Neural cell (in vitro differentiated cells): Measurements from ENCODE around the gene UBASH3B. TPM values are rescaled to one million over a fixed set of nuclear protein-coding genes. Genes with fewer than 3 reads are reported as not detected.

Experiments
- H2AFZ ChIP-seq: fragments of 200-600, 300-800 bp; sonication (generic), shearing (Covaris generic); 2 replicates; pipeline ENCODE4 v1.6.0; 2014; ENCODE audit warnings: low read depth, mild to moderate bottlenecking, antibody characterized with exemption, low read length, moderate library complexity
- H3F3A ChIP-seq: fragments of 200-600 bp; shearing (Covaris generic); 2 replicates; pipeline ENCODE4 v1.6.1; 2016; ENCODE audit warnings: mild to moderate bottlenecking, moderate library complexity, mixed read lengths, antibody characterized with exemption, low read length; ENCODE audit not compliant: insufficient read depth, poor library complexity, severe bottlenecking
- H3K27ac ChIP-seq: fragments of 200-600, 300-800 bp; sonication (generic), shearing (Covaris generic); 2 replicates; pipeline ENCODE4 v1.5.1; 2014; ENCODE audit warnings: mild to moderate bottlenecking, low read length, moderate library complexity
- H3K27me3 ChIP-seq: fragments of 300-800, 200-600 bp; sonication (generic), shearing (Covaris generic); 2 replicates; pipeline ENCODE4 v1.6.0; 2014; ENCODE audit warnings: mild to moderate bottlenecking, low read depth, low read length, moderate library complexity; ENCODE audit not compliant: insufficient read depth
- H3K36me3 ChIP-seq: fragments of 300-800, 200-600 bp; sonication (generic), shearing (Covaris generic); 2 replicates; pipeline ENCODE4 v1.5.1; 2014; ENCODE audit warnings: mild to moderate bottlenecking, antibody characterized with exemption, low read length, moderate library complexity; ENCODE audit not compliant: insufficient read depth
- H3K4me2 ChIP-seq: fragments of 300-800, 200-600 bp; sonication (generic), shearing (Covaris generic); 2 replicates; pipeline ENCODE4 v1.6.0; 2014; ENCODE audit warnings: mild to moderate bottlenecking, low read length
- H3K4me3 ChIP-seq: fragments of 300-800, 200-600 bp; sonication (generic), shearing (Covaris generic); 2 replicates; pipeline ENCODE4 v1.5.1; 2014; ENCODE audit warnings: mild to moderate bottlenecking, low read length, moderate library complexity
- H3K79me2 ChIP-seq: fragments of 200-600 bp; shearing (Covaris generic); replicated peaks from 2 replicates; pipeline ENCODE4 v1.6.0; 2014; ENCODE audit warnings: mild to moderate bottlenecking, low read length, moderate library complexity; ENCODE audit not compliant: insufficient read depth
- H3K9ac ChIP-seq: fragments of 300-800, 200-600 bp; sonication (generic), shearing (Covaris generic); 2 replicates; pipeline ENCODE4 v1.6.1; 2016; ENCODE audit warnings: mild to moderate bottlenecking, low read length, mixed read lengths
- H3K9me2 ChIP-seq: fragments of 200-600 bp; shearing (Covaris generic); 2 replicates; pipeline ENCODE4 v1.6.1; 2016; ENCODE audit warnings: mild to moderate bottlenecking, low read length, mixed read lengths; ENCODE audit not compliant: insufficient read depth
- H3K9me3 ChIP-seq: fragments of 200-600, 300-800 bp; sonication (generic), shearing (Covaris generic); 2 replicates; pipeline ENCODE4 v1.6.1; 2016; ENCODE audit warnings: mild to moderate bottlenecking, mixed run types, low read length, moderate library complexity, mixed read lengths
- H4K20me1 ChIP-seq: fragments of 200-600 bp; shearing (Covaris generic); 2 replicates; pipeline ENCODE4 v1.6.1; 2016; ENCODE audit warnings: mild to moderate bottlenecking, mixed run types; ENCODE audit not compliant: insufficient read depth
- CTCF ChIP-seq: fragments of 450-650 bp; IDR thresholded peaks from 2 replicates; pipeline ENCODE4 v1.5.1; 2014; ENCODE audit warnings: antibody characterized with exemption, mild to moderate bottlenecking, moderate library complexity; ENCODE audit not compliant: poor library complexity, severe bottlenecking
- EP300 ChIP-seq: fragments of 450-650 bp; conservative IDR thresholded peaks from 2 replicates; pipeline ENCODE4 v1.6.1; 2014; ENCODE audit warnings: antibody characterized with exemption, mild to moderate bottlenecking, moderate library complexity; ENCODE audit not compliant: poor library complexity, severe bottlenecking
- EZH2 ChIP-seq: fragments of 200-600, 300-800 bp; shearing (Covaris generic), sonication (generic); IDR thresholded peaks from 2 replicates; pipeline ENCODE4 v1.6.1; 2014; ENCODE audit warnings: antibody characterized with exemption, low read length, borderline replicate concordance, mild to moderate bottlenecking; ENCODE audit not compliant: insufficient read depth, poor library complexity, severe bottlenecking
- MXI1 ChIP-seq: fragments of 450-650 bp; conservative IDR thresholded peaks from 2 replicates; pipeline ENCODE4 v1.6.1; 2014; ENCODE audit warnings: antibody characterized with exemption, mild to moderate bottlenecking; ENCODE audit not compliant: poor library complexity, severe bottlenecking
- POLR2AphosphoS5 ChIP-seq: IDR thresholded peaks from 2 replicates; pipeline ENCODE4 v1.6.1; 2012
- RAD21 ChIP-seq: fragments of 450-650 bp; conservative IDR thresholded peaks from 2 replicates; pipeline ENCODE4 v1.6.1; 2014; ENCODE audit warnings: antibody characterized with exemption, mild to moderate bottlenecking, moderate library complexity
- REST ChIP-seq: IDR thresholded peaks from 2 replicates; pipeline ENCODE4 v1.6.1; 2012; ENCODE audit warnings: borderline replicate concordance
- SMC3 ChIP-seq: fragments of 450-650 bp; conservative IDR thresholded peaks from 2 replicates; pipeline ENCODE4 v1.6.1; 2014; ENCODE audit warnings: antibody characterized with exemption, mild to moderate bottlenecking, moderate library complexity; ENCODE audit not compliant: poor library complexity
- TAF1 ChIP-seq: IDR thresholded peaks from 2 replicates; pipeline ENCODE4 v1.6.1; 2012; ENCODE audit warnings: low read depth
- polyA plus RNA-seq: library from polyadenylated mRNA; depleted of rRNA; stranded (reverse); fragments of >200 nt; gene quantifications from 2 replicates; pipeline ENCODE4 v1.2.3, GENCODE V29; 2014

UBASH3B gene
- polyA plus RNA-seq, 1 donor from 2014 or later: 4.2 TPM

DNA sequence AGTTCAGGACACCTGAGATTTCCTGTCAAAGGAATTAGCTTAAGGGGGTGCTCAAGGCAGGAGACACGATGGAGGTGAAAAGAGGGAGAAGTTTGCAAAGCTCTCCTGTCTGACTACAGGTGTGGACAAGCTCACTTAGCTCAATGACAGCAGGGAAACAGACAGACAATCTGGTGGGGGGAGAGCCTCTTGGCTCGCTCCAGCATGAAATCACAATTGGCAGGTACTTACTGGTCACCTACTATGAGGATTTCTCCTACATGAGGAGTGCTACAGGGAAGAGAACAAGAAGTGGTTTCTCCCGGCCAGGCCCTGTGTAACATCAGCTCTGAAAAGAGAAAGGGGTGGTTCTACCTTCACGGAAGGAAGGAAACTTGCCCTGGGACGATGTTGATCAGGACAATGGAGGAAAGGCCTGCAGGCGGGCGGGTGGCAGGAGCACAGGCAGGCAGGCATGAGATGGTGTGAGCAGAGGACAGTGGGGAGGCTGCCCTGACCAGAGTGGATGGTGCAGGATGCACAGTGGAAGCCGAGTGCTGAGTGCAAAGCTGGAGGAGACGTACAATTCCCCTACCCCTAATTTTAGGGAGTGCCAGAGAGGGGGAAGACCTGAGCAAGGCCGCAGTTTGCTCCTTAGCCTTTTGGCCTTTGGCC, 124.9 kb downstream of the UBASH3B start:
- H4K20me1 ChIP-seq: no peaks in the 10 kb centered on the region
- H3K4me2 ChIP-seq: no peak overlapping the region
- no peaks in the 10 kb centered on the region for H3F3A ChIP-seq
- H3K9me3 ChIP-seq: no peaks in the 10 kb centered on the region
- H3K36me3 ChIP-seq: no peaks in the 10 kb centered on the region
- H3K4me3 ChIP-seq: no peak overlapping the region
- no peak overlapping the region for H3K27ac ChIP-seq
- H3K27me3 ChIP-seq: no peaks in the 10 kb centered on the region
- no peaks in the 10 kb centered on the region for H3K9me2 ChIP-seq
- no peaks in the 10 kb centered on the region for H3K79me2 ChIP-seq
- H3K9ac ChIP-seq: no peak overlapping the region
- TF ChIP-seq CTCF (no peak), RAD21 (no peak), SMC3 (no peak), EP300 (no peak), TAF1 (no peak), POLR2AphosphoS5 (no peak), REST (no peak), EZH2 (no peak), MXI1 (no peak)
- H2AFZ ChIP-seq: no peak overlapping the region

DNA sequence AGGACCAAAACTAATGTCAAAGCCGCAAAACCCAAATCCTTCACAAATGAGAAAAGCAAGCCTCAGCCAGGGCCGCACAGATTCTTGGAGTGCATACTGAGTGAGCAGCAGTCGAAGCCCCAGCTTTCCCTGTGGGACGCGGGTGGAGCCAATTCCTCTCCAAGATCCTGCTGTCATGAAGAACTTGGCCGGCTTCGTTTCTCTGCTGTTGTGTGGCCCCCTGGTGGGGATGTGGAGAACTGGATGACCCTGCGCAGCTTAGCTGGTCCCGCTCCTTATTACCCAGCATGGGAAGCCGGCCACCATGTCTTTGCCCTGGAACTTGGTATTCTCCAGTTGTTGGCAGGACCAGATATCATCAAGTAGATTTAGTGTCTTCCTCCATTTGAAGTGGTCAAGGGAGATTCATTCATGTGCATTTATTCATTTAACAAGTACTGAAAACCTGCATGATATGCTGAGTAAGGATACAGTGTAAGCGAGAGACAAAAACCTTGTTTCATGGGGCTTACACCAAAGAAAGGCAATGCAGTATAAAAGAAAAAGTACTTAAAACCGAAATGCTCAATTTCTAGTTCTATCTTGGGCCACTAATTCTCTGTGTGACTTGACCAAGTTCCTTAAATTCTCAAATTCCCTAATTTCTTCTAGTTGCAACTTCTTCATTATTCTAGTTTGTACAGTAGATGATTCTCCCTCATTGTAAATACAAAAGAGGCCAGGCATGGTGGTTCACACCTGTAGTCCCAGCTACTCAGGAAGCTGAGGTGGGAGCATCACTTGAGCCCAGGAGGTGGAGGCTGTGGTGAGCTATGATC, 126.1 kb downstream of the UBASH3B start:
- TF ChIP-seq EZH2: no peak
- TF ChIP-seq POLR2AphosphoS5: no peak
- TF ChIP-seq REST: no peak
- no peak for TF ChIP-seq TAF1
- no peak for TF ChIP-seq MXI1
- TF ChIP-seq EP300: no peak
- peak; percentile 67 for TF ChIP-seq RAD21
- TF ChIP-seq CTCF: peak; percentile 72
- TF ChIP-seq SMC3: peak; percentile 76

More for the DNA sequence above, 126.1 kb downstream of the UBASH3B start:
- Histone ChIP-seq H3F3A (no peaks in the 10 kb centered on the region), H3K9me3 (no peaks in the 10 kb centered on the region), H3K9ac (no peak overlapping the region), H3K27ac (no peak overlapping the region), H3K4me3 (no peak overlapping the region), H3K27me3 (no peaks in the 10 kb centered on the region), H3K79me2 (no peaks in the 10 kb centered on the region), H3K4me2 (no peak overlapping the region), H2AFZ (no peak overlapping the region), H3K9me2 (no peaks in the 10 kb centered on the region), H4K20me1 (no peaks in the 10 kb centered on the region), H3K36me3 (no peaks in the 10 kb centered on the region)
